DND-41 (cell line): ENCODE results near the gene CPSF4L.

Experiments
- ATAC-seq: fragments of 200-7000 bp; cut with Tn5 transposase; 3 replicates; pipeline ENCODE4 v1.9.1; 2021; ENCODE audit warnings: low read depth; ENCODE audit not compliant: insufficient read depth
- DNase-seq: peaks from one replicate; pipeline ENCODE4 v3.0.0-alpha.2; 2020
- H2AFZ ChIP-seq: 2 replicates; pipeline ENCODE4 v1.6.0; 2012; ENCODE audit warnings: low read depth, low read length
- H3K27ac ChIP-seq: 2 replicates; pipeline ENCODE4 v1.5.1; 2012; ENCODE audit warnings: low read length, inconsistent platforms
- H3K27me3 ChIP-seq: fragments of 200-600 bp; sonication (generic); 2 replicates; pipeline ENCODE4 v1.6.0; 2012; ENCODE audit warnings: low read length, mild to moderate bottlenecking, inconsistent platforms; ENCODE audit not compliant: insufficient read depth, poor library complexity
- H3K36me3 ChIP-seq: 2 replicates; pipeline ENCODE4 v1.5.1; 2012; ENCODE audit warnings: low read length, inconsistent platforms; ENCODE audit not compliant: insufficient read depth
- H3K4me1 ChIP-seq: 2 replicates; pipeline ENCODE4 v1.5.1; 2012; ENCODE audit warnings: mild to moderate bottlenecking, low read length; ENCODE audit not compliant: insufficient read depth
- H3K4me2 ChIP-seq: 2 replicates; pipeline ENCODE4 v1.6.0; 2012; ENCODE audit warnings: mild to moderate bottlenecking, moderate library complexity, low read length, inconsistent platforms; ENCODE audit not compliant: insufficient read depth
- H3K4me3 ChIP-seq, 2 experiments: fragments of 200-600 bp in 1 of 2; shearing (Covaris generic) in 1 of 2; 2 replicates each; pipeline ENCODE4 v1.5.1; 2012 to 2016; ENCODE audit warnings: inconsistent platforms in 2 of 2, low read length in 2 of 2, mild to moderate bottlenecking in 2 of 2, low read depth in 1 of 2, moderate library complexity in 1 of 2
- H3K79me2 ChIP-seq: 2 replicates; pipeline ENCODE4 v1.6.0; 2012; ENCODE audit warnings: low read length, inconsistent platforms; ENCODE audit not compliant: insufficient read depth
- H3K9ac ChIP-seq: 2 replicates; pipeline ENCODE4 v1.6.0; 2012; ENCODE audit warnings: low read depth, mild to moderate bottlenecking, inconsistent platforms, low read length, moderate library complexity
- H3K9me3 ChIP-seq: 2 replicates; pipeline ENCODE4 v1.5.1; 2012; ENCODE audit warnings: low read length, moderate library complexity, mild to moderate bottlenecking, inconsistent platforms; ENCODE audit not compliant: insufficient read depth, severe bottlenecking
- H4K20me1 ChIP-seq: 2 replicates; pipeline ENCODE4 v1.6.0; 2012; ENCODE audit warnings: low read length; ENCODE audit not compliant: insufficient read depth
- CTCF ChIP-seq: IDR thresholded peaks from 2 replicates; pipeline ENCODE4 v1.5.1; 2012; ENCODE audit warnings: borderline replicate concordance, low read length, moderate library complexity, mild to moderate bottlenecking; ENCODE audit not compliant: poor library complexity, severe bottlenecking; ENCODE audit errors: extremely low read depth
- EZH2 ChIP-seq: IDR thresholded peaks from 3 replicates; pipeline ENCODE4 v1.6.1; 2012; ENCODE audit warnings: borderline replicate concordance, low read depth, mild to moderate bottlenecking, moderate library complexity, low read length, inconsistent platforms; ENCODE audit not compliant: severe bottlenecking

Gene CPSF4L

GRCh38 chr17:73269791-73270190 is 8.1 kb upstream of the CPSF4L start:
- no peak overlapping the region for H3K4me2 ChIP-seq
- H4K20me1 ChIP-seq, result no peaks in the 10 kb centered on the region
- TF ChIP-seq CTCF (no peak), EZH2 (no peak)
- H3K79me2 ChIP-seq, result no peaks in the 10 kb centered on the region
- ATAC-seq (no peak), DNase-seq (no peak)
- no peak overlapping the region for H3K4me3 ChIP-seq
- no peak overlapping the region for H3K9ac ChIP-seq
- H3K9me3 ChIP-seq, result no peaks in the 10 kb centered on the region
- H3K4me1 ChIP-seq, result no peaks in the 10 kb centered on the region
- no peaks in the 10 kb centered on the region for H3K36me3 ChIP-seq
- H3K27ac ChIP-seq, result no peak overlapping the region
- H3K27me3 ChIP-seq, result no peaks in the 10 kb centered on the region
- H2AFZ ChIP-seq, result no peak overlapping the region

GRCh38 chr17:73269329-73269615 is 7.6 kb upstream of the CPSF4L start:
- ATAC-seq, result no peak
- Histone ChIP-seq H3K79me2 (no peaks in the 10 kb centered on the region), H2AFZ (no peak overlapping the region), H3K36me3 (no peaks in the 10 kb centered on the region), H3K4me2 (no peak overlapping the region), H4K20me1 (no peaks in the 10 kb centered on the region), H3K9me3 (no peaks in the 10 kb centered on the region), H3K9ac (no peak overlapping the region), H3K4me3 (no peak overlapping the region), H3K27me3 (no peaks in the 10 kb centered on the region), H3K27ac (no peak overlapping the region), H3K4me1 (no peaks in the 10 kb centered on the region)
- no peak for DNase-seq
- TF ChIP-seq CTCF (no peak), EZH2 (no peak)

- Histone ChIP-seq H2AFZ (no peak overlapping the region), H3K27me3 (no peaks in the 10 kb centered on the region), H3K9me3 (no peaks in the 10 kb centered on the region), H3K4me3 (no peak overlapping the region), H3K4me1 (no peaks in the 10 kb centered on the region), H3K9ac (no peak overlapping the region), H3K36me3 (no peaks in the 10 kb centered on the region), H3K4me2 (no peak overlapping the region), H4K20me1 (no peaks in the 10 kb centered on the region), H3K27ac (no peak overlapping the region), H3K79me2 (no peaks in the 10 kb centered on the region)
- DNase-seq, result no peak
- TF ChIP-seq EZH2, result no peak
- TF ChIP-seq CTCF, result no peak
- no peak for ATAC-seq
Observed at GRCh38 chr17:73268582-73269328, 7.1 kb upstream of the CPSF4L start.
